ENCODE results near the gene PCDH19. TPM values are rescaled to one million over a fixed set of nuclear protein-coding genes. Genes with fewer than 3 reads are reported as not detected.

PCDH19 gene
- total RNA-seq, 1 donor from 2014 or later: 2.6 TPM

DNA sequence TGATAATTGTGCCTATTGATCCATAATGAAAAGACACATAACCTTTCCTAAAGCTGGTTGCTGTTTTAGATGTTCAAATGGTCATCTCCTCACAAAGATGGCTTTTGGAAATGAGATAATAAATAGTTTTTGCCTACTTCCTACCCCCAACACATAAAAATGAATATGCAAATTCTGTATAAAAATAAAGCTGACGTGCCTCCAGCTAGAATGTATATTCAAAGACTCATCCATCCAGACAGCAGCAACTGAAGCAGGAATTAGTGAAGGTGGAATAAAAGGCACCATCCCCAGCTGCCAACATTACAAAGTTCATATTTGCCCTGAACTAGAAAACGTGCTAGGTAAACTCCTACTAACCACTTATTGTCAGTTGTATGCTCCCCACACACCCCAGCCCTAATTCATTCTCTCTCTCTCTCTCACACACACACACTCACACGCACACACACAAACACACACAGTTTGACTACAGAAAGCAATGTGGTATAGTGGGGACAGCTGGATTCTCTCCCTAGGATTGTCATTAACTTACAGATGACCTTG lies 53.6 kb downstream of the PCDH19 start:
- Histone ChIP-seq H3K4me3 (ENCODE audit: low read length in 3 of 3) (no peak overlapping the region), H3K9me3 (ENCODE audit: control insufficient read depth in 3 of 3, low read length in 3 of 3) (no peaks in the 10 kb centered on the region), H3K27ac (ENCODE audit: low read depth, low read length) (no peak overlapping the region), H3K27me3 (ENCODE audit: control insufficient read depth in 3 of 3, insufficient read depth in 3 of 3, low read length in 3 of 3) (peaks cover 0 to 4% (median 0%) of the 10 kb centered on the region in 3 donors), H3K9ac (ENCODE audit: low read depth in 1 of 3, low read length in 3 of 3) (no peak overlapping the region), H3K36me3 (ENCODE audit: control insufficient read depth in 3 of 3, insufficient read depth in 3 of 3, low read length in 3 of 3) (no peaks in the 10 kb centered on the region), H3K4me1 (ENCODE audit: control insufficient read depth in 3 of 3, insufficient read depth in 3 of 3, low read length in 3 of 3) (no peaks in the 10 kb centered on the region)

GRCh38 chrX:100355680-100356079 lies 54.4 kb downstream of the PCDH19 start:
- H3K9me3 ChIP-seq (ENCODE audit: control insufficient read depth in 3 of 3, low read length in 3 of 3): no peaks in the 10 kb centered on the region
- H3K27me3 ChIP-seq (ENCODE audit: control insufficient read depth in 3 of 3, insufficient read depth in 3 of 3, low read length in 3 of 3): peaks cover 0 to 4% (median 0%) of the 10 kb centered on the region in 3 donors
- no peaks in the 10 kb centered on the region for H3K4me1 ChIP-seq (ENCODE audit: control insufficient read depth in 3 of 3, insufficient read depth in 3 of 3, low read length in 3 of 3)

DNA sequence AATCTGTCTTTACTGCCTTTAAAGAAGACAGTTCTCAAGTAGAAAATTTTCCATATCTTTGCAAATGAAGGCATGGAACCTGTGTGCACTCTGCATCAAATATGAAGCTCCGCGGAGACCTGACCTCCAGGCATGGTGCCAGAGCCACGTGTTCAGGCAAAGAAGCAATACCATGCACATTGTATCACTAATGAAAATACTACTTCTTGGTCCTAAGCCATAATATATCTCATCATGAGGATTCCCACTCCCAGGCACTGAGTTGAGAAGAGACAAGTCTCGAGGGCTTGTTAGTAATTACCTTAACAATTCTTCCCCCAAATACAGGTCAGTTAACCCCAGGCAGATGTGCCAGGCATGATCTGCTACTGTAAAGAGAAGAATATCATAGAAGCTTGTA lies 56.7 kb downstream of the PCDH19 start:
- no peak overlapping the region for H3K9ac ChIP-seq (ENCODE audit: low read depth in 1 of 3, low read length in 3 of 3)
- no peaks in the 10 kb centered on the region for H3K36me3 ChIP-seq (ENCODE audit: control insufficient read depth in 3 of 3, insufficient read depth in 3 of 3, low read length in 3 of 3)
- H3K4me1 ChIP-seq (ENCODE audit: control insufficient read depth in 3 of 3, insufficient read depth in 3 of 3, low read length in 3 of 3): no peaks in the 10 kb centered on the region
- H3K9me3 ChIP-seq (ENCODE audit: control insufficient read depth in 3 of 3, low read length in 3 of 3): no peaks in the 10 kb centered on the region
- H3K4me3 ChIP-seq (ENCODE audit: low read length in 3 of 3): no peak overlapping the region
- peaks cover 0 to 4% (median 0%) of the 10 kb centered on the region in 3 donors for H3K27me3 ChIP-seq (ENCODE audit: control insufficient read depth in 3 of 3, insufficient read depth in 3 of 3, low read length in 3 of 3)
- H3K27ac ChIP-seq (ENCODE audit: low read depth, low read length): no peak overlapping the region

More at GRCh38 chrX:100355680-100356079, 54.4 kb downstream of the PCDH19 start:
- Histone ChIP-seq H3K4me3 (ENCODE audit: low read length in 3 of 3) (no peak overlapping the region), H3K9ac (ENCODE audit: low read depth in 1 of 3, low read length in 3 of 3) (no peak overlapping the region), H3K36me3 (ENCODE audit: control insufficient read depth in 3 of 3, insufficient read depth in 3 of 3, low read length in 3 of 3) (no peaks in the 10 kb centered on the region), H3K27ac (ENCODE audit: low read depth, low read length) (no peak overlapping the region)

- Histone ChIP-seq H3K27ac (ENCODE audit: low read depth, low read length) (no peak overlapping the region), H3K9me3 (ENCODE audit: control insufficient read depth in 3 of 3, low read length in 3 of 3) (no peaks in the 10 kb centered on the region), H3K9ac (ENCODE audit: low read depth in 1 of 3, low read length in 3 of 3) (no peak overlapping the region), H3K27me3 (ENCODE audit: control insufficient read depth in 3 of 3, insufficient read depth in 3 of 3, low read length in 3 of 3) (peaks cover 0 to 4% (median 0%) of the 10 kb centered on the region in 3 donors), H3K36me3 (ENCODE audit: control insufficient read depth in 3 of 3, insufficient read depth in 3 of 3, low read length in 3 of 3) (no peaks in the 10 kb centered on the region), H3K4me3 (ENCODE audit: low read length in 3 of 3) (no peak overlapping the region), H3K4me1 (ENCODE audit: control insufficient read depth in 3 of 3, insufficient read depth in 3 of 3, low read length in 3 of 3) (no peaks in the 10 kb centered on the region)
Measured at GRCh38 chrX:100350704-100351489, 59.2 kb downstream of the PCDH19 start.

- Histone ChIP-seq H3K4me3 (ENCODE audit: low read length in 3 of 3) (no peak overlapping the region), H3K27me3 (ENCODE audit: control insufficient read depth in 3 of 3, insufficient read depth in 3 of 3, low read length in 3 of 3) (peaks cover 0 to 4% (median 0%) of the 10 kb centered on the region in 3 donors), H3K36me3 (ENCODE audit: control insufficient read depth in 3 of 3, insufficient read depth in 3 of 3, low read length in 3 of 3) (no peaks in the 10 kb centered on the region), H3K27ac (ENCODE audit: low read depth, low read length) (no peak overlapping the region), H3K9ac (ENCODE audit: low read depth in 1 of 3, low read length in 3 of 3) (no peak overlapping the region), H3K4me1 (ENCODE audit: control insufficient read depth in 3 of 3, insufficient read depth in 3 of 3, low read length in 3 of 3) (no peaks in the 10 kb centered on the region), H3K9me3 (ENCODE audit: control insufficient read depth in 3 of 3, low read length in 3 of 3) (no peaks in the 10 kb centered on the region)
Measured at GRCh38 chrX:100349391-100349790, 60.7 kb downstream of the PCDH19 start.

DNA sequence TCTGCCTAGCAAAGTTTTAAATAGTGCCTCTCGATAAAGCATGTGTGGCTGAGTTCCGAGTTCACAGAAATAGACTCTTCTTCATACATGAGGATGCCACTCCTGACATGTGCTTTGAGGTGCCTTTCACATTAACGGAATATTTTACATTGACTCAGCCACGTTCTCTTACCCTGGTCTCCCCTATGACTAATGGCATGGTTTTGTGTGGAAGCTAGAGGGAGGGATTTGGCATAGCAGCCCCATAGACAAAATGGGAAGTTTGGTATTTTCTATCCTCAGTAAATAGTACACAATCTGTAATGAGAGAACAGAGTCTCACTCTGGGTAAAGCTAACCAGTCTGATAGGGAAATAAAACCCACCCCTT lies 68.9 kb downstream of the PCDH19 start:
- H3K36me3 ChIP-seq (ENCODE audit: control insufficient read depth in 3 of 3, insufficient read depth in 3 of 3, low read length in 3 of 3): no peaks in the 10 kb centered on the region
- no peak overlapping the region for H3K4me3 ChIP-seq (ENCODE audit: low read length in 3 of 3)
- no peak overlapping the region for H3K9ac ChIP-seq (ENCODE audit: low read depth in 1 of 3, low read length in 3 of 3)
- H3K27ac ChIP-seq (ENCODE audit: low read depth, low read length): no peak overlapping the region
- H3K9me3 ChIP-seq (ENCODE audit: control insufficient read depth in 3 of 3, low read length in 3 of 3): no peaks in the 10 kb centered on the region
- H3K27me3 ChIP-seq (ENCODE audit: control insufficient read depth in 3 of 3, insufficient read depth in 3 of 3, low read length in 3 of 3): no peaks in the 10 kb centered on the region
- H3K4me1 ChIP-seq (ENCODE audit: control insufficient read depth in 3 of 3, insufficient read depth in 3 of 3, low read length in 3 of 3): no peaks in the 10 kb centered on the region

DNA sequence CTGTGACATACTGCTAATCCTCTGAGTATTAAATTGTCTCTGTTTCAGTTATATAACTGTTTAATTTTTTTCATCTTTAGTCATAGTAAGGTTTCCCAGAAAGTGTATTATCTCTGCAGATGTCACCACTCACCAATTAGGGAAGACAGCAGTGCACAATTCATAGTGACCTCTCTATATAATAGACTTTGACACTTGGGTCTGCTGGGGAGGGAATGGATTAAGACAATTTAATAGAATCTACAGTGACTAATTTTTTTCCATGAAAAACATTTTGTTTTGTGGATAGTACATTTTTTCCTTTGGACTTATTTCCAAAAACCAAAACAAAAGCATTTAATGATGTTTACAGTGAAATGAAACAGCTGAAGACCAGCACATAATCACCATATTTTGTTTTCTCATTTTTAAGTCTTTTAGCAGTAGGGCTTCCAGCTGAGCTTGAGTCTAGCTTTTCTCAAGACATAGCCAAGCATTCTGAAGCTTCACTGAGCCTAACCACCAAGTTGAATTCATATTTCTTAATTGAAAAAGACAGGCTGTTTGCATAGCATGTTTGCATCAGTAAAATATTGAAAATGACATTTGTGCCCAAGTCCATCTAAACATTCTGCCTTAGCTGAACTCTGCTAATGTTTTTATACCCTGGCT lies 69.5 kb downstream of the PCDH19 start:
- Histone ChIP-seq H3K27me3 (ENCODE audit: control insufficient read depth in 3 of 3, insufficient read depth in 3 of 3, low read length in 3 of 3) (no peaks in the 10 kb centered on the region), H3K36me3 (ENCODE audit: control insufficient read depth in 3 of 3, insufficient read depth in 3 of 3, low read length in 3 of 3) (no peaks in the 10 kb centered on the region), H3K9me3 (ENCODE audit: control insufficient read depth in 3 of 3, low read length in 3 of 3) (no peaks in the 10 kb centered on the region), H3K9ac (ENCODE audit: low read depth in 1 of 3, low read length in 3 of 3) (no peak overlapping the region), H3K4me3 (ENCODE audit: low read length in 3 of 3) (no peak overlapping the region), H3K27ac (ENCODE audit: low read depth, low read length) (no peak overlapping the region), H3K4me1 (ENCODE audit: control insufficient read depth in 3 of 3, insufficient read depth in 3 of 3, low read length in 3 of 3) (no peaks in the 10 kb centered on the region)

DNA sequence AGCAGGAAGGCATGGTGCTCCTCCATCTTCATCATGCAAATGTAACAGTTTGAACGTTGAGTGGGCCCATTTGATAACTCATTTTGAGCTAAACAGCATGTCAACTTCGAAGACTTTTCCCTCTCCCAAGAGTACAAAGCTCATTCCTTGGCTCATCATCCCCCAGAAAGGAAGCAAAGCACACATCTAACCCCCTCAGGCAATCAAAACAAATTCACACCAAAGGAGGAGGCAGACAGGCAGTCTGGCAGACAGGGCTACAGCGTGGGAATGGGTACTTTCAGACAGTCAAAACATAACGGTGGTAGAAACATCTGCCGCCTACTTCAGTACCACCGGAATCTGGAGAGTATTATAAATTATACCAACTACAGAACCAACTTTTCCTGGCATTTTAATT lies 81.7 kb downstream of the PCDH19 start:
- Histone ChIP-seq H3K27ac (ENCODE audit: low read depth, low read length) (no peak overlapping the region), H3K4me3 (ENCODE audit: low read length in 3 of 3) (no peak overlapping the region), H3K9me3 (ENCODE audit: control insufficient read depth in 3 of 3, low read length in 3 of 3) (no peaks in the 10 kb centered on the region), H3K27me3 (ENCODE audit: control insufficient read depth in 3 of 3, insufficient read depth in 3 of 3, low read length in 3 of 3) (peaks cover 0 to 3% (median 0%) of the 10 kb centered on the region in 3 donors), H3K9ac (ENCODE audit: low read depth in 1 of 3, low read length in 3 of 3) (no peak overlapping the region), H3K36me3 (ENCODE audit: control insufficient read depth in 3 of 3, insufficient read depth in 3 of 3, low read length in 3 of 3) (no peaks in the 10 kb centered on the region), H3K4me1 (ENCODE audit: control insufficient read depth in 3 of 3, insufficient read depth in 3 of 3, low read length in 3 of 3) (no peaks in the 10 kb centered on the region)

DNA sequence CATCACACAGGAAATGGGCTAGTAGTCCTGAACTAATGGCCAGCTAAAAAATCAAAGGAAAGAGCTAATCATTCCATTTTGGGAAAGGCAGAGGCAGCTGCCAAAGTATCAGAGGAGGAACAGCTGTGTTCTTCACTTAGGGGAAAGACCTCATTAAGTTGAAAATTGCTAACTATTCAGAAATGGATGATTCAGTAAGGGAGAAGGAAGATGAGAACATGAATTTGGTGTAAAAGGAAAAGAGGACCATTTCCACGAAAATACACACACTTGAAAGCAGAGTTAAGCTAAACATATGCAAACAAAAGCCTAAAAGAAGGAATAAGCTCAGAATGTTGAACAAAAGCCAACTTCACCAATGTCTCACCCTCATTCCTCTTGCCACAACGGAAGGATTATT lies 90.4 kb downstream of the PCDH19 start:
- Histone ChIP-seq H3K9me3 (ENCODE audit: control insufficient read depth in 3 of 3, low read length in 3 of 3) (no peaks in the 10 kb centered on the region), H3K36me3 (ENCODE audit: control insufficient read depth in 3 of 3, insufficient read depth in 3 of 3, low read length in 3 of 3) (no peaks in the 10 kb centered on the region), H3K9ac (ENCODE audit: low read depth in 1 of 3, low read length in 3 of 3) (no peak overlapping the region), H3K4me3 (ENCODE audit: low read length in 3 of 3) (no peak overlapping the region), H3K27ac (ENCODE audit: low read depth, low read length) (no peak overlapping the region), H3K27me3 (ENCODE audit: control insufficient read depth in 3 of 3, insufficient read depth in 3 of 3, low read length in 3 of 3) (peaks cover 0 to 3% (median 0%) of the 10 kb centered on the region in 3 donors), H3K4me1 (ENCODE audit: control insufficient read depth in 3 of 3, insufficient read depth in 3 of 3, low read length in 3 of 3) (no peaks in the 10 kb centered on the region)

- H3K9ac ChIP-seq (ENCODE audit: low read depth in 1 of 3, low read length in 3 of 3): no peak overlapping the region
- no peaks in the 10 kb centered on the region for H3K9me3 ChIP-seq (ENCODE audit: control insufficient read depth in 3 of 3, low read length in 3 of 3)
- H3K4me3 ChIP-seq (ENCODE audit: low read length in 3 of 3): no peak overlapping the region
- no peaks in the 10 kb centered on the region for H3K4me1 ChIP-seq (ENCODE audit: control insufficient read depth in 3 of 3, insufficient read depth in 3 of 3, low read length in 3 of 3)
- H3K27me3 ChIP-seq (ENCODE audit: control insufficient read depth in 3 of 3, insufficient read depth in 3 of 3, low read length in 3 of 3): no peaks in the 10 kb centered on the region
- H3K27ac ChIP-seq (ENCODE audit: low read depth, low read length): no peak overlapping the region
- no peaks in the 10 kb centered on the region for H3K36me3 ChIP-seq (ENCODE audit: control insufficient read depth in 3 of 3, insufficient read depth in 3 of 3, low read length in 3 of 3)
Measured at GRCh38 chrX:100316987-100317386, 93.1 kb downstream of the PCDH19 start.
